OCI-LY7 (cell line): ENCODE data around the gene GRK4. TPM values are rescaled to one million over a fixed set of nuclear protein-coding genes. Genes with fewer than 3 reads are reported as not detected.

ENCODE experiments used
- BruUV-seq: library from RNA; stranded (reverse); fragments of 400-500 nt; replicated peaks from 2 replicates; lab custom pipeline; 2021; lab: Mats Ljungman, UMichigan
- CTCF ChIA-PET: fragments of 300-600 bp; sonication (Branson Sonifier 250); formaldehyde crosslinking; loops from one replicate; lab custom pipeline; 2022; ENCODE audit warnings: antibody characterized with exemption; ENCODE audit not compliant: unreplicated experiment; lab: Charles Lee
- POLR2A ChIA-PET: fragments of 300-600 bp; sonication (Branson Sonifier 250); formaldehyde crosslinking; loops from one replicate; lab custom pipeline; 2022; ENCODE audit warnings: antibody characterized with exemption; lab: Charles Lee
- DNase-seq: peaks from one replicate; pipeline ENCODE4 v3.0.0-alpha.2; 2015; ENCODE audit warnings: low spot score
- H2AFZ ChIP-seq: fragments of 200-600 bp; sonication (generic), shearing (Covaris generic); 2 replicates; pipeline ENCODE4 v1.6.1; 2014; ENCODE audit warnings: mild to moderate bottlenecking, antibody characterized with exemption, low read length, moderate library complexity
- H3K27ac ChIP-seq: fragments of 200-600 bp; sonication (generic); 2 replicates; pipeline ENCODE4 v1.5.1; 2014; ENCODE audit warnings: mixed run types, low read depth, mild to moderate bottlenecking, moderate library complexity, low read length, inconsistent platforms; ENCODE audit not compliant: poor library complexity, severe bottlenecking
- H3K36me3 ChIP-seq: fragments of 200-600 bp; sonication (generic); 2 replicates; pipeline ENCODE4 v1.6.1; 2014; ENCODE audit warnings: mild to moderate bottlenecking, antibody characterized with exemption, low read length, moderate library complexity, mixed read lengths; ENCODE audit not compliant: insufficient read depth
- H3K4me1 ChIP-seq: fragments of 200-600 bp; sonication (generic); 2 replicates; pipeline ENCODE4 v1.5.1; 2014; ENCODE audit warnings: mild to moderate bottlenecking, low read length; ENCODE audit not compliant: insufficient read depth, poor library complexity, severe bottlenecking
- H3K4me2 ChIP-seq: fragments of 200-600 bp; sonication (generic); 2 replicates; pipeline ENCODE4 v1.6.1; 2014; ENCODE audit warnings: mild to moderate bottlenecking, low read length
- H3K4me3 ChIP-seq: fragments of 200-600 bp; sonication (generic); 2 replicates; pipeline ENCODE4 v1.5.1; 2014; ENCODE audit warnings: mild to moderate bottlenecking, low read depth, low read length; ENCODE audit not compliant: poor library complexity, severe bottlenecking
- H3K79me2 ChIP-seq: fragments of 200-600 bp; sonication (generic); 2 replicates; pipeline ENCODE4 v1.6.1; 2016; ENCODE audit warnings: low read depth, mild to moderate bottlenecking, low read length, moderate library complexity, mixed read lengths; ENCODE audit not compliant: insufficient read depth
- H3K9me2 ChIP-seq: fragments of 200-600 bp; sonication (generic); 2 replicates; pipeline ENCODE4 v1.6.1; 2016; ENCODE audit warnings: mild to moderate bottlenecking, low read length, mixed read lengths; ENCODE audit not compliant: insufficient read depth
- H3K9me3 ChIP-seq: fragments of 200-600 bp; sonication (generic); 2 replicates; pipeline ENCODE4 v1.6.1; 2014; ENCODE audit warnings: mild to moderate bottlenecking, mixed run types, low read length, mixed read lengths
- H4K20me1 ChIP-seq: fragments of 200-600 bp; sonication (generic); 2 replicates; pipeline ENCODE4 v1.6.1; 2014; ENCODE audit warnings: mild to moderate bottlenecking, antibody characterized with exemption, low read length, moderate library complexity, mixed read lengths; ENCODE audit not compliant: insufficient read depth
- EZH2phosphoT487 ChIP-seq: fragments of 200-600 bp; sonication (generic); IDR thresholded peaks from 2 replicates; pipeline ENCODE4 v1.6.1; 2018; ENCODE audit warnings: low read depth, borderline replicate concordance, mild to moderate bottlenecking, mixed run types, antibody characterized with exemption, low read length, moderate library complexity, mixed read lengths
- intact Hi-C: fragments of 100-400 bp; cut with micrococcal nuclease; formaldehyde crosslinking; loops from one replicate; pipeline ENCODE4 v1.10.0; 2022; ENCODE audit not compliant: unreplicated experiment
- total RNA-seq, 2 experiments: library from RNA; depleted of rRNA in 1 of 2; stranded (reverse); fragments of >200 nt in 1 of 2; shearing (Covaris generic) in 1 of 2; gene quantifications; 2 replicates each; pipeline ENCODE4 v1.2.3, GENCODE V29; 2014 to 2022
- TF ChIP-seq, protein P1 (sequence below): fragments of 200-600 bp; sonication (generic); conservative IDR thresholded peaks from 2 replicates; pipeline ENCODE4 v1.5.1; 2014; ENCODE audit warnings: mild to moderate bottlenecking, antibody characterized with exemption, low read length, moderate library complexity, mixed read lengths

The GRK4 gene
- total RNA-seq, 2 experiments from 2014 or later: 6.5 to 9.1 TPM

DNA sequence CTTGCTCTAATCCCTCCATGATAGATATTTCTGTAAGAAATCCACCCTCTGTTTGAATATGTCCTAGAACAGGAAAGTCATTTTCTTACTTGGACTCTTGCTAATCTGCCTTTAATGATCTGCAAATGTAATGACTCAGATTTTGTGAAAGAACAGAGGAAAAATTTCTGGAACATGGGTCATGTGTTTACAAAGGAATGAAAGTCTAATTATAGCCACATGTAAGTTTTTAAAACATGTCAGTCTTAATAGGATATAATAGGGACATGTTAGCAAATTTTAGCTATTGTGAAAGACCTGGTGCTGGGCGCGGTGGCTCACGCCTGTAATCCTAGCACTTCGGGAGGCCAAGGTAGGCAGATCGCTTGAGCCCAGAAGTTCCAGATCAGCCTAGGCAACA lies 47.6 kb downstream of the GRK4 start:
- CTCF ChIA-PET: no interaction called here

DNA sequence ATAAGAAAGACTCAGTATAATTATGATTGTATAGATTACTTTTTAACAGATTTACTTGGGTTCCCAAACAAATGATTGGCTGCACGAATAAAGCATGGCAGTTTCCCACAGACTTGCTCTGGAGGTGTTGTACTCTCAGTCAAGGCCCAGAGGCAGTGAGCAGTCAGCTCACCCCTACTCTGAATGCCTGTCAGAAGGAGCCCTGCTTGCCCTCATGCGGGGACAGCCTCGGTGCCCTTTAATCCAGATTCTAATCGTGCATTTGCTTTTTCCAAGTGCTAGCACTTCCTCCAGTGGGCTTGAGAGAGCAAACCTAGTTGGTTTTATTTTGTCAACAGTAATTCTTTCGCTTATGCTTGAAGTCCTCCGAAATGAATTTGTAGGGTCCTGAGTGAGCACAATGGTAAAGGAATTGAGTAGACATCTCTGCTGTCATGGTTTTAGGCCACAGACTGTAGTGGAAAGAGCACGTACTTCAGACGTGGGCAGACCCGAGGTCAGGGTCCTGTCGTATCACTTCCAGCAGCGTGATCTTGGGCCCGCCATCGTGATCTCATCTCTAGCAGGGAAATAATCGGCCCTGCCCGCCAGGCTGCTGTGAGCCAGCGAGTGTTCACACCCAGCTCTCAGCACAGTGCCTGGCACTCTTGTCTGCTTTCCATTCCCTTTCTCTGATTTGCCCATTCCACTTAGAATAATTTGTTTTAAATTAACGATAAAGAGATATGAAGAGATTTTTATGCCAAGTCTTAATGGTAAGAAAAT lies 48.3 kb downstream of the GRK4 start:
- Histone ChIP-seq H3K4me2 (no peak overlapping the region), H3K9me3 (no peaks in the 10 kb centered on the region), H3K27ac (no peak overlapping the region), H3K79me2 (no peaks in the 10 kb centered on the region), H3K4me3 (no peak overlapping the region), H2AFZ (no peak overlapping the region), H3K36me3 (no peaks in the 10 kb centered on the region), H3K4me1 (no peaks in the 10 kb centered on the region), H4K20me1 (no peaks in the 10 kb centered on the region), H3K9me2 (no peaks in the 10 kb centered on the region)
- TF ChIP-seq EZH2phosphoT487: no peak
- TF ChIP-seq, protein P1, sequence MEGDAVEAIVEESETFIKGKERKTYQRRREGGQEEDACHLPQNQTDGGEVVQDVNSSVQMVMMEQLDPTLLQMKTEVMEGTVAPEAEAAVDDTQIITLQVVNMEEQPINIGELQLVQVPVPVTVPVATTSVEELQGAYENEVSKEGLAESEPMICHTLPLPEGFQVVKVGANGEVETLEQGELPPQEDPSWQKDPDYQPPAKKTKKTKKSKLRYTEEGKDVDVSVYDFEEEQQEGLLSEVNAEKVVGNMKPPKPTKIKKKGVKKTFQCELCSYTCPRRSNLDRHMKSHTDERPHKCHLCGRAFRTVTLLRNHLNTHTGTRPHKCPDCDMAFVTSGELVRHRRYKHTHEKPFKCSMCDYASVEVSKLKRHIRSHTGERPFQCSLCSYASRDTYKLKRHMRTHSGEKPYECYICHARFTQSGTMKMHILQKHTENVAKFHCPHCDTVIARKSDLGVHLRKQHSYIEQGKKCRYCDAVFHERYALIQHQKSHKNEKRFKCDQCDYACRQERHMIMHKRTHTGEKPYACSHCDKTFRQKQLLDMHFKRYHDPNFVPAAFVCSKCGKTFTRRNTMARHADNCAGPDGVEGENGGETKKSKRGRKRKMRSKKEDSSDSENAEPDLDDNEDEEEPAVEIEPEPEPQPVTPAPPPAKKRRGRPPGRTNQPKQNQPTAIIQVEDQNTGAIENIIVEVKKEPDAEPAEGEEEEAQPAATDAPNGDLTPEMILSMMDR: no peak
- BruUV-seq: no TSS peak
- intact Hi-C loops: no loop called here
- ChIA-PET POLR2A (no interaction called here), CTCF (no interaction called here)
- DNase-seq: no peak

More for the DNA sequence above, 47.6 kb downstream of the GRK4 start:
- TF ChIP-seq, protein P1: no peak
- TF ChIP-seq EZH2phosphoT487: no peak
- Histone ChIP-seq H3K9me3 (no peaks in the 10 kb centered on the region), H3K9me2 (no peaks in the 10 kb centered on the region), H3K4me1 (no peaks in the 10 kb centered on the region), H2AFZ (no peak overlapping the region), H3K27ac (no peak overlapping the region), H3K79me2 (no peaks in the 10 kb centered on the region), H4K20me1 (no peaks in the 10 kb centered on the region), H3K4me3 (no peak overlapping the region), H3K36me3 (no peaks in the 10 kb centered on the region), H3K4me2 (no peak overlapping the region)
- intact Hi-C loops: no loop called here
- POLR2A ChIA-PET: no interaction called here
- DNase-seq: no peak
- no TSS peak for BruUV-seq

DNA sequence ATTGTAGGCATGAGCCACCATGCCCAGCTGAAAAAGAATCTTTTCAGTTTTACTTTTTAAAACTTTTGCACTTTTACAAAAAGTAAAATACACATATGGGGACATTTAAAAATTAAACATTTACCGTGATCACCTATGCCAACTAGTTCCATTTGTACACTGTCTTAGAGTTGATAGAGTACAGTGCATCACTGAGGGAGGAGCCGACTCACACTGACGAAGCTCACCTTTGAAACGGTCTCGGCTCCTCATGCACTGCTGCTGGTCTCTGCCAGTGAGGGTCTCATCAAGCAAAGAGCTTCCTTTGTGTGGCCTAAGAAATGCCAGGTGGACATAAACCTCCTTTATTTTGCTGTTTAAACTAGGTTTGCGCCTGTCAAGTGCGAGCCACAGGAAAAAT lies 50.0 kb downstream of the GRK4 start:
- no peak overlapping the region for H2AFZ ChIP-seq
- BruUV-seq: no TSS peak
- no peaks in the 10 kb centered on the region for H3K36me3 ChIP-seq
- intact Hi-C loops: no loop called here
- DNase-seq: no peak
- no peaks in the 10 kb centered on the region for H4K20me1 ChIP-seq
- H3K9me2 ChIP-seq: no peaks in the 10 kb centered on the region
- peaks cover 4% of the 10 kb centered on the region for H3K4me1 ChIP-seq
- H3K79me2 ChIP-seq: no peaks in the 10 kb centered on the region
- TF ChIP-seq, protein P1: no peak
- no peak for TF ChIP-seq EZH2phosphoT487
- H3K4me2 ChIP-seq: no peak overlapping the region
- no peak overlapping the region for H3K4me3 ChIP-seq
- ChIA-PET POLR2A (interaction anchor here (0.6 to 1.2 kb wide), 2 partner anchors 63 to 120 kb away, joined by 4 read pairs; no protein-coding TSS in a partner anchor), CTCF (no interaction called here)
- no peak overlapping the region for H3K27ac ChIP-seq
- H3K9me3 ChIP-seq: no peaks in the 10 kb centered on the region
